HG03442 (cell line): ENCODE results near the gene EGFL6.
A peak's percentile ranks its signal among the peaks of the same experiment; 100 is the strongest.
"Not testable (repeated sequence)": the region's sequence is repeated elsewhere in the genome, so short reads cannot be mapped to it uniquely, and the experiment has no call there.

Source experiments
- ATAC-seq: cut with Tn5 transposase; IDR thresholded peaks from one replicate; pipeline ENCODE4 v1.9.1; 2021; ENCODE audit warnings: mild to moderate bottlenecking, moderate library complexity; ENCODE audit not compliant: unreplicated experiment

Gene EGFL6

DNA sequence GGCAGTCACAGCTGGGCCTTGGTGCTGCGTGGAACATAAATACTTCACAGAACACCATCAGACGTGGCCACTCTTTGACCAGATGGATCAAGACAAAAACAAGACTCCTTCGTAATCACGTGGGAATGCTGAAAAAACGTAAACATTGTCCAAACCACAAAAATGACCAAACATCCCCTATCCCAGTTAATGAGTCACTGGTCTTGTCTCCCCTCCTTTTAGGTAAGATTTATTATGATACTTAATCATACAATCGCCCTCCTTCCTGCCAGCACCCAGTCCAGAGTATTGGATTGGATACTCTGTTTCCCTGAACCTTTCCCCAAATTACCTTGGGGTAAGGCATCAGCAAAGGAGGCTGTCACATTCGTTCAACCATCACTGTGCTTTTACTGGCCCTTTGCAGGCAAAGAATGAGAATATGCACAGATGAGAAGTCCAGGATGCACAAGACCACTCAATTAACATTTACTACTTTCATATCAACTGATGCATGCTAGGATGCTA, 82.9 kb downstream of the EGFL6 start:
- ATAC-seq, result no peak

DNA sequence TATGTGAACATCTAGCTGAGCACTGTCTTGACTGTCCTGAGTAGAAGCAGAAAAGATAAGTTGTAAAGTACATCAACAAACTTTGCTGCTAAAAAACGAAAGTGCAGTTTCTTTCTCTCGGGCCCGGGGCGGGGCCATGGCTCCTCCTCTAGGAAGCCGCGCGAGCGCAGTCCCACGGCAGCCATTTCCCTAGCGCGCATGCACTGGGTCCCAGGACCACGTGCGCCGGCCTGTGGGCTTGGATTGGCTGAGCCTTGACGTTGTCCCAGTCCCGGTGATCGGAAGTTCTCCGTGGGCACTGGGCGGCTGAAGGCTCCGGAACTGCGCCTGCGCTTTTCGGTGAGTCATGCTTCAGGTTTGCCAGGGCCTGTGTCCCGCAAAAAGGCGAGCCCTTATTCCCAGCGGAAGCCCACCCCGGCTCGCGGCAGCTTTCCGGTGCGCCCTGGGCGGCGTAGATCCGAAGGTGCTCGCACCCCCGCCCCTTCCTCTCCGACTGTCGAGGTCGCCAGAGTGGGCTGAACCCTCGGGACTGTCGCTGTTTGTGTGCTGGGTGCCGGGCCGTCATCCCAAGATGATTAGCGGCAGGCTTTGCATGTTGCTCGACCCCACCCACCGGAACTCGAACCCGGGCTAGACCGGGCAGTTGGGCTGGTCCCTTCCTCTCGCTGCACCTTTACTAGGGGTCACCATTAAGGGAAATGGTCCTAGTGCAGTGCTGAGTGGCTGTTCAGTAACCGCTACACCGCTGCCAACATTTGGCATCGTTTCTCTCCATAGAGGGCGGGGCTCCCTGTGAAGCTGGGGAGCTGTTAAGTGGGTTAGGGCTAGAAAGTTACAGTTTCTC, 83.7 kb downstream of the EGFL6 start, which contains the start of gene TCEANC:
TSS of gene TCEANC (plus strand) at position 292 of the 844 bp plus-strand sequence. CDS start 9,368 bp downstream, outside the sequence.
- ATAC-seq, result peak; percentile 96

DNA sequence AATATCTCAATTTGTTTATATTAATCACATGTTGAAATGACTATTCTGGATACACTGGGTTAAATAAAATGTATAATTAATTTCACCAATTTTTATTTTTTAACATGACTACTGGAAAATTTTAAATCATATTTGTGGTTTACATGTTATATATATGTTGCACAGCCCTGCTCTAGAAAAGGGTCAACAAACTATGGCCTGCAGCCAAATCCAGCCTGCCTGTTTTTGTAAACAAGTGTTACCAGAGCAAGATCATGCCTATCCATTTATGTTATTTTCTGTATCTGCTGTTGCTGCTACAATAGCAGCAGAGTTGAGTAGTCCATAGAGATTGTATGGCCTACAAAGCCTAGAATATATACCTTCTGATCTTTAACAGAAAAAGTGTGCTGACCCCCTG, 84.7 kb downstream of the EGFL6 start:
- ATAC-seq, result no peak

DNA sequence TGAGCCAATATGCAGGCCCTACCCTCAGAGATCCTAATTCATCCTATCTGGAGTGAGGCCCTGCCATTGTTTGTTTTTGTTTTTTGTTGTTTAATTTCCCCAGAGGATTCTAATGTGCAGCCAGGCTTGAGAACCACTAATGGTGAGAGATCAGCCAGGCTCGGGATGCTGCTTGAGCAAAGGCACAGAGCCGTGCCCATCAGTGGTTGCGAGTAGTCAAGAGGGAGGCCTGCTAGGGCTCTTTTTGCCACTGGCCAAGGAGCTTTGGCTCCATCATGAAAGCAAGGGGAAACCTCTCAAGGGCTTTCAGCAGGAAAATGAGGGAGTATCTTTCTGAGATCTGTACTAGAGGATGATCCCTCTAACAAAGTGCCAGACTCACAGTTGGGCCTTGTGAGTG, 86.3 kb downstream of the EGFL6 start:
- no peak for ATAC-seq

DNA sequence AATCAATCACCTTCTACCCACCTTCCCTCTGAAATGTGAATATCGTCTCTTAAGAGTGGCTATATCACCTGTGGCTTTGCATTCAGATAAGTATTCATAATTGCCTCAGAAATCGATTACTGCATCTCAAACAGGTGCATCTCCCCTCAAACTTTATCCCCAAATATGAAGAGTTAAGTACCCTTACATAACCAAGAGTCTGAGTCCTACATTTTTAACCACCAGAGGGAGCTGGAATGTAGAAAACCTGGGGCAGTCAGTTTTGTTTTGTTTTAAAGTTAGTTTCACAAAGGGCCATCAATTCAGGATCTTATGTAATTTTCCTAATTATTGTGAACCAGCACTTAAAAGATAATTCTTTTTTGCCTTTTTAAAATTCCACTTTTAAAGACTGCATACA, 89.2 kb downstream of the EGFL6 start:
- ATAC-seq, result no peak

DNA sequence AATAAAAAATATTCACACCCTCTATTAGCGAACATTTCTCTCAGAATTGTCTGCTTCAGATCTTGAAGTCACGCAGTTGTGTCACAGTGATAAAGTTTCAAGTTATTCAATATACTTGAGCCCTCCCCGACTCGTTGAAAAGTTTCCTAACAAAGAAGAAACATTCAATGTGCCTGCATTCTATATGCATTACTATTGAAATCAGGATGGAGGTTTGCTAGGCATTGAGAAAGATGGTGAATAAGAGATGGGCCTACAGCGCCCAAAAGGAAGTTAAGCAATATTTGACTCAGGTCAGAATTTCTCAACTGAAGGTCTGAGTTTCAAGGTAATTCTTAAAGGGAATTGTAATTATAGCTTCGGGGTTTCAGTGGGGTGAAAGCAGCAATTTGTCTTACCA, 89.7 kb downstream of the EGFL6 start:
- no peak for ATAC-seq

DNA sequence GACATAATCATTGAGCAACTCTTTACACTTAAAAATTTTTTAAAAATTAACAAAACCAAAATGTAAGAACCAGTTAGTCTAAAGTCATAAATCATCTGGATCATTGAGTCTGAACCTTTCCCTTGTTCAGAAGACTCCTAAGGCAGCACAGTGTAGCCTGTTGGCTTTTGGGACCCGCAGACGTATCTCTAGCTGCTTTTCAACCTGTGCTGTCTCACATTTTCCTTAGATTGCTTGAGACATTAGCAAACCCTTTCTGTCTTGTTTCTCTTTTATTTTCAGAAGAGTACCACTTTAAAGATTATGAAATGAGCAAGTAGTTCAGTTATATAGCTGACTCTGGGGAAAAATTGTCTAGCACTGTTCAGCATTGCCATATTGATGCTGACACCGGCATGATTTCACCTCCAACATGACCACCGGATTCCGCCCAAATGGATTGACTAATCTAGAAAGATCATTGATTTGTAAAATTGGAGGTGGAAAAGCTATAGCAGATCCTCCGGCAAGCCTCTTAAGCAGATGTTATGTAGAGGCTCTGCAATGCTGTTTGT, 92.4 kb downstream of the EGFL6 start:
- no peak for ATAC-seq

DNA sequence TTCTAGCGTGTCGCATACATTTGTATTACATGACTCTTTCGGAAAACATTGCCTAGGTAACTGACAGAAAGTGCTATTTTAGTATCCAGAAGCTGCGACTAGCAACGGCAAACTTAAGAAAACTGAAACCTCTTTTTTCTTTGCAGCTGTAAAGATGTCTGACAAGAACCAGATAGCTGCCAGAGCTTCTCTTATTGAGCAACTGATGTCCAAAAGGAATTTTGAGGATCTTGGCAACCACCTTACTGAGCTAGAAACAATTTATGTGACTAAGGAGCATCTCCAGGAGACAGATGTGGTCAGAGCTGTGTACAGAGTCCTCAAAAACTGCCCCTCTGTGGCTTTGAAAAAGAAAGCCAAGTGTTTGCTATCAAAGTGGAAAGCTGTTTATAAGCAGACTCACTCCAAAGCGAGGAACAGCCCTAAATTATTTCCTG, 93.0 kb downstream of the EGFL6 start:
- no peak for ATAC-seq

DNA sequence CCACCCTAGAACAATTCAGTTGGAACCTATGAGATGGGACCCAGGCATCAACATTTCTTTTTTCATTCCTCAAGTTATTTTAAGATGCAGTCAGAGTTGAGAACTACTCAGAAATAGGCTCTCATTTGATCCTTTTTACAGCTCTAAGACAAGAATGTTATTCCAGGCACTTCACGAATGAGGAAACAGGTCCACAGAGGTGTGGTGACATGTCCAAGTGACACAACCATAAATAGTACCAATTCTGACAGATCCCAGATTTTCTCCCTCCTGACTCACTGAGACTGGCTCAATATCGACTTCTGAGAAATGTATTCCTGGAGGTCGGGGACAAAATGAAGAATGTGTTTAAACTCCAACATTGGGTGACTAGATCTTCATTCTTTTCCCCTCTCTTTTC, 94.6 kb downstream of the EGFL6 start:
- no peak for ATAC-seq

DNA sequence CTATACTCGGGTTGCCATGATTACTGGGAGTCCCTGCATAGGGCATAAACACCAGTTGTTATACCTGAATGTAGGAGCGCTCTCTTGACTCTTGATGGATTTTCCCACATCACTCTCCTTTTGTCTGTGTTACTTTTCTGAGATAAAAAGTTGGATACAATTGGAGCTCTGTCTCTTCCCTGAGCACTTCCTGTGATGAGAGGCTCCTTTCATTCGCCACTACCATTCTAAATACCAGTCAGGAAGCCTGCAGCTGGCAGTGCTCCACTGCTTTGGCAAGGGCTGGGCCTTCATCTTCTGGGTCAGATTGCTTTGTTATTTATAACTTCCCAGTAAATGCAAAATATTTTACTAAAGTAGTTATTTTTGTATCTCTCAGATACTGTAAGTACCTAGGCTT, 97.4 kb downstream of the EGFL6 start:
- no peak for ATAC-seq

DNA sequence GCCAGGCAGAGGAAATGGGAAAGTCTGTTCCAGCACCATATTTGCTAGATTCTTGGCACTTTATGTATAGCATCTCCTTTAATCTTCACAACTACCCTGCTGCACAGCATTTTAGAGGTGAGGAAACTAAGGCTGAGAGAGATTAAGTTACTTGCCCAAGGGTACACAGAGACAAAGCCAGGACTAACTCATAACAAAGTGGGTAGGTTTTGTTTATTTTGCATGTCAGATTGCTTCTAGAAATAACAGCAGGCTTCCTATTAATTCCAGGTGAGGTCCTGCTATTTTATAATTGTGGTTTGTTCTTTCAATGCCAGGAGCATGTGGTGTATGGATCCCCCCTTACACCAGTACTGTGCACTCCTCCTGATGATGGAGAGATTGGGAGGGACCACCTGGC, 98.5 kb downstream of the EGFL6 start:
- ATAC-seq, result no peak

DNA sequence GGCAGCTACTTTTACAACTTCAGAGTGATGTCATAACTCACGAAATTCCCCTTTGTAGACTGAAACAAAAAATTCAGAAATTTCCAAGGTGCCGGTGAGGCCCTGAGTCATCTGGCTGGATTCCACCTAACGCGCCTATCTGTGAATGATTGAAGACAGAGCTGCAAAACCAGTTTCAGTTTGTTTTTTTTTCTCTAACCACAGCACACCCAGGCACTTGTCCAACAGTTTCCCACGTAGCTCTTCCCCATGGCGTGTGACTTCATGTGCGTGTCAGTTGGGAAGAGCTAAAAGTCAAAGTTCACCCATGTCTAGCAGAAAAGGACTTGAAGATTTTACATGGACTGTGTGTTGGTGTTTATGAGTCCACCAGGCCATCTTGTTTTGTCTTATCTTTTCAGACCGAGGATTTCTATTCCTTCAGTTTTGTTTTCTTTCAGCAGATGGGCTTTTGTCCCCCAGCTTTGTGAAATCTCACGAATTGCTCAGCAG, 99.9 kb downstream of the EGFL6 start:
- peak; percentile 69 for ATAC-seq

DNA sequence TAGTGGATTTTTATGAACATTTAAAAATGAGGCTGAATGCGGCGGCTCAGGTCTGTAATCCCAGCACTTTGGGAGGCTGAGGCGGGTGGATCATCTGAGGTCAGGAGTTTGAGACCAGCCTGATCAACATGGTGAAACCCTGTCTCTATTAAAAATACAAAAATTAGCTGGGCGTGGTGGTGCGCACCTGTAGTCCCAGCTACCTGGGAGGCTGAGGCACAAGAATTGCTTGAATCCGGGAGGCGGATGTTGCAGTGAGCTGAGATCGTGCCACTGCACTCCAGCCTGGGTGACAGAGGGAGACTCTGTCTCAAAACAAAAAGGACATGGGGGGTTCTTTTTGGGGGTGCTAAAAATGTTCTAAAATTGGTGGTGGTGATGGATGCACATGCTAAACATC, 100.4 kb downstream of the EGFL6 start:
- ATAC-seq, result not testable (repeated sequence)

DNA sequence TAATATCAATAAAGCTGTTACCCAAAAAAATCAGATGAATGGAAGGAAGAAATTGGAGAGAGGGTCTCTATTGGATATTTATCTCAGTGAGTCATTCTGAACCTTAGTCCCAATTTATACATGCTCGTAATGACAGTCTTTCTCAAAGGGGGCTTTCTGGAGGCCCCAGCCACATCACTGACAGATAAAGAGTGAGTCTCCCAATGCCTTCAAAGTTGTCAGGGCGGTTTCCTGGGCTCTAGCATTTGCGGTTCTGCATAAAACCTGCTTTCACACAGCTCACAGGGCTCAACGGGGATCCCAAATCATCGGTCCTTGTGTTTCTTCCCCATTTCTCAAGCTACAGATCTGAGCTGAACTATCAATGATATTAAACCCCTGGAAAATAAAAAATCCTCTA, 100.8 kb downstream of the EGFL6 start:
- no peak for ATAC-seq

DNA sequence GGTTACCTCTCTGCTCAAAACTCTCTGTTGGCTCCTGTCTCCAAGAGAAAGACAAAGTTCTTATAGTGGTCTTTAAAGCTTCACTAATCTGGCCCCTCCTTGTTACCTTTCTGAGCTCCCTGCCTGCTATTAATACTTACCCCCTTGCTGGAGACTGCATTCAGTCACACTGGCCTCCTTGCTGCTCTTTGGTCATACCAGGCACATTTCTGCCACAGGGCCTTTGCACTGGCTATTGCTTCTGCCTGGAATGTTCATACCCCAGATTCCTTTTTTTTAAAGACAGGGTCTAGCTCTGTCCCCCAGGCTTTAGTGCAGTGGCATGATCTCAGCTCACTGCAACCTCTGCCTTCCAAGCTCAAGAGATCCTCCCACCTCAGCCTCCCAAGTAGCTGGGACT, 103.6 kb downstream of the EGFL6 start:
- no peak for ATAC-seq

DNA sequence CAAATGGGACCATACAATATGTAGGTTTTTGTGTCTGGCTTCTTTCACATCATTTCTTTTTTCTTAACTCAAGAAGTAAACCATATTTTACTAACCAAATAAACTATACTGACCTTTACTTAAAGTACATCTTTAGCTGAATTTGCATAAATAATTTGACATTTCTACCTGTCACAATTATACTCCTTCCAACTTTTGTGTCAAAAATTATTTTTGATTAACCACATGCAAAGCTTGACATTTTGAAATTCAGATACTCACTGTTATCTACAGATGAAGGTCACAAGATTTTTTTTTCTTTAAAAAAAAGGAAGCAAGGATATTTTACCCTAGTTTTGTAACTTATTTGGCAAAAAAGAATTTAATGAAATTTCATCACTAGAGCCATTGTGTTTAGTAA, 107.5 kb downstream of the EGFL6 start:
- ATAC-seq, result no peak

DNA sequence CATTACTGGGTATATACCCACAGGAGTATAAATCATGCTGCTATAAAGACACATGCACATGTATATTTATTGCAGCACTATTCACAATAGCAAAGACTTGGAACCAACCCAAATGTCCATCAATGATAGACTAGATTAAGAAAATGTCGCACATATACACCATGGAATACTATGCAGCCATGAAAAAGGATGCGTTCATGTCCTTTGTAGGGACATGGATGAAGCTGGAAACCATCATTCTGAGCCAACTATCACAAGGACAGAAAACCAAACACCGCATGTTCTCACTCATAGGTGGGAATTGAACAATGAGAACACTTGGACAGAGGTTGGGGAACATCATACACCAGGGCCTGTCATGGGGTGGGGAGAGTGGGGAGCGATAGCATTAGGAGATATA, 110.3 kb downstream of the EGFL6 start:
- ATAC-seq, result not testable (repeated sequence)

DNA sequence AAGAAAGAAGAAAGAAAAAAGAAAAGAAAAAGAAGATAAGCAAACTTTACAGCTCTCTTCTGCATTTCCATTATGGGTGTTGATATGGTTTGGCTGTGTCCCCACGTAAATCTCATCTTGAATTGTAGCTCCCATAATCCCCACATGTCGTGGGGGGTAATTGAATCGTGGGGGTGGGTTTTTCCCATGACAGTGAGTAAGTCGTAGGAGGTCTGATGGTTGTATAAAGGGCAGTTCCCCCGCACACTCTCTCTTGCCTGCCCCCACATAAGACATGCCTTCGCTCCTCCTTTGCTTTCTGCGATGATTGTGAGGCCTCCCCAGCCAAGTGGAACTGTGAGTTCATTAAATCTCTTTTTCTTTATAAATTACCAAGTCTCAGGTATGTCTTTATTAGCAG, 112.2 kb downstream of the EGFL6 start:
- ATAC-seq, result no peak
